Effector memory CD4-positive, alpha-beta T cell (primary cell): ENCODE measurements around the gene SPATA19.

Experiments used
- DNase-seq, 3 donors: peaks; one replicate each; pipeline ENCODE4 v3.0.0-alpha.2; 2020
- H3K27ac ChIP-seq: 2 replicates; pipeline ENCODE4 v1.7.0; 2013; ENCODE audit warnings: mild to moderate bottlenecking, low read length, moderate library complexity; ENCODE audit not compliant: insufficient read depth, poor library complexity, severe bottlenecking
- H3K27me3 ChIP-seq: replicated peaks from 2 replicates; pipeline ENCODE4 v1.7.0; 2013; ENCODE audit warnings: mild to moderate bottlenecking, low read length; ENCODE audit not compliant: insufficient read depth, control insufficient read depth, poor library complexity, severe bottlenecking
- H3K36me3 ChIP-seq: 2 replicates; pipeline ENCODE4 v1.7.0; 2013; ENCODE audit warnings: mild to moderate bottlenecking, low read length, moderate library complexity; ENCODE audit not compliant: control insufficient read depth, insufficient read depth
- H3K4me1 ChIP-seq: 2 replicates; pipeline ENCODE4 v1.7.0; 2013; ENCODE audit warnings: low read length, mild to moderate bottlenecking; ENCODE audit not compliant: control insufficient read depth, insufficient read depth, poor library complexity, severe bottlenecking
- H3K4me3 ChIP-seq: 2 replicates; pipeline ENCODE4 v1.7.0; 2013; ENCODE audit warnings: low read length, low read depth, mild to moderate bottlenecking; ENCODE audit not compliant: insufficient read depth, poor library complexity, severe bottlenecking
- H3K9me3 ChIP-seq: 2 replicates; pipeline ENCODE4 v1.7.0; 2013; ENCODE audit warnings: mild to moderate bottlenecking, low read length, moderate library complexity; ENCODE audit not compliant: control insufficient read depth

SPATA19 gene

GRCh38 chr11:133790995-133791394 lies 54.3 kb downstream of the SPATA19 start:
- Histone ChIP-seq H3K4me3 (no peak overlapping the region), H3K9me3 (no peaks in the 10 kb centered on the region), H3K36me3 (no peaks in the 10 kb centered on the region), H3K27ac (no peak overlapping the region), H3K27me3 (no peaks in the 10 kb centered on the region), H3K4me1 (no peaks in the 10 kb centered on the region)
- no peak for DNase-seq
